HG03135 (cell line): ENCODE data around the gene SEZ6L.

Experiments
- ATAC-seq: cut with Tn5 transposase; IDR thresholded peaks from one replicate; pipeline ENCODE4 v1.9.1; 2021; ENCODE audit warnings: mild to moderate bottlenecking, moderate library complexity; ENCODE audit not compliant: unreplicated experiment

Gene SEZ6L

DNA sequence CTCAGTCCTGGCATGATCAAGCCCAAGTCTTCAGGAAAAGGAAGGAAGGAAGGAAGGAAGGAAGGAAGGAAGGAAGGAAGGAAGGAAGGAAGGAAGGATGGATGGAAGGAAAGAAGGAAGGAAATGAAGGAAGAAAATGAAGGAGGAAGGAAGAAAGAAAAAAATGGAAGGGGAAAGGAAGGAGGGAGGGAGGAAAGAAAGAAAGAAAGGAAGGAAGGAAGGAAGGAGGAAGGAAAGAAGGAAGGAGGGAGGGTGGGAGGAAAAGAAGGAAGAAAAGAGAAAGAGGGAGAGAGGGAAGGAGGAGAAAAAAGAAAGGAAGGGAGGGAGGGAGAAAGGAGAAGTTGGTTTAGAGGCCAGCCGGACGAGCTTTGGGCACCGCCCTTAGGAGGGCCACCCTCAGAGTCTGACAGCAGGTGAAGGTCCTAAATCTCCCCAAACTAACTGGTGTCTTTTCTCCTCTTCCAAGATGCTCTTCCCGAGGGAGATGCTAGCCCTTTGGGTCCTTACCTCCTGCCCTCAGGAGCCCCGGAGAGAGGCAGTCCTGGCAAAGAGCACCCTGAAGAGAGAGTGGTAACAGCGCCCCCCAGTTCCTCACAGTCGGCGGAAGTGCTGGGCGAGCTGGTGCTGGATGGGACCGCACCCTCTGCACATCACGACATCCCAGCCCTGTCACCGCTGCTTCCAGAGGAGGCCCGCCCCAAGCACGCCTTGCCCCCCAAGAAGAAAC lies 122.8 kb downstream of the SEZ6L start:
- ATAC-seq = no peak

GRCh38 chr22:26292667-26292995 lies 123.4 kb downstream of the SEZ6L start:
- no peak for ATAC-seq

DNA sequence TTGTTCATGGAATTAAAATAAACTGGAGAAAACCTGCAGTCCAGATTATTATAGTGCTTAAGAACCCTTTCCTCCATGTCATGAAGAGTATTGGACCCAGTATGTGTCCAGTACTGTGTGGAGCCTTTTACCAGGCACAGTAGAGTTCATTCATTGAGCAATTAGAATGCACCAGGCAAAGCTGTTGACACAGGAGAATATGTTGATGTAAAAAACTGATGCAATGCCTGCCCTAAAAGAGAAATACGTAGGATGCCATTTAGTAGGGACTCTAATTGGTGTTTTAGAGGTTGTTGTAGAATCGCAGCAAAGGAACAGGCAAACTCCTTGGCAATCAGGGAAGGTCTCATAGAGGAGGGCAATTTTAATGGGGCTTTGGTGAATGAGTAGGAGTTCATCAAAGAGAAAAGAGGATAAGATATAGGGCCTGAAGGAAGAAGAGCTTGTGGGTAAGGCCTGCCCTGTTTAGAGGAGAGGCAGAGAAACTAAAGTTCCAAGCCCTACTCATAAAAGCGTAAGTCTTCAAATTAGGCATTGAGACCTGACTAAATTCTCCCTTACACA lies 126.4 kb downstream of the SEZ6L start:
- ATAC-seq = no peak

GRCh38 chr22:26298605-26299310 lies 129.5 kb downstream of the SEZ6L start:
- ATAC-seq = no peak

DNA sequence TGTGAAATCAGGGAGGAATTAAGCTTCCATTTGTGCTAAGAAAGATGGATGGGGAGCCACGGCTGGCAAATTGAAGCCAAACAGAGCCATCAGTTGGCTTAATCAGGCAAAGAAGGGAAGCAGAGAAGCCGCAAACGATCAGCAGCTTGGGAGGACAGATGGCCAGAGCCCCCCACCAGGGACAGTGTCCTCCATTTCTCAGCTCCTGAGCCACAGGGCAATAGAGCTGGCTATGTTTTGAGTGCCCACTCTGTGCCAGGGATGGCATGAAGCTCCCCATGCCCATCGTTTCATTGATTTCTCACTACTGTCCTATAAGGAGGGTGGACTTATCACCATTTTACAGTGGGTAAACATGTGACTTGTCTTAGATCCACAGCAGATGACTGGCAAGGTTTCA lies 133.5 kb downstream of the SEZ6L start:
- no peak for ATAC-seq

DNA sequence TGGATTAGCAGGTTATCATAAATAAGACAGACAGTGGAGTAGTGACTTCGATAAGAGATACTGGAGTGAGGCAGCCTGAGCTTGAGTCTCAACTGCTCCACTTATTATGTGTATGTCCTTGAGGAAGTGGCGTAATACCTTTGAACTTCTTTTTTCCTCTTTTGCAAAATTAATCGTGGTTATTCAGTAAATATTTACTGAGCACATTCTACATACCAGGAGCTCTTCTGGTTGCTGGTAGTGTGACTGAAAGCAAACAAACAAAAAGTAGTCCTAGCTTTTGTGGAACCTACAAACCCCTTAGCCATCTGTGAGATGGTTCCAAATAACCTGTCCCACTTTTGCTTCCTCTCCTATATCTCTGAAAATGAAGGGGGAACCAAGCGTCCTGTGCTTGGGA lies 134.2 kb downstream of the SEZ6L start:
- ATAC-seq = no peak

DNA sequence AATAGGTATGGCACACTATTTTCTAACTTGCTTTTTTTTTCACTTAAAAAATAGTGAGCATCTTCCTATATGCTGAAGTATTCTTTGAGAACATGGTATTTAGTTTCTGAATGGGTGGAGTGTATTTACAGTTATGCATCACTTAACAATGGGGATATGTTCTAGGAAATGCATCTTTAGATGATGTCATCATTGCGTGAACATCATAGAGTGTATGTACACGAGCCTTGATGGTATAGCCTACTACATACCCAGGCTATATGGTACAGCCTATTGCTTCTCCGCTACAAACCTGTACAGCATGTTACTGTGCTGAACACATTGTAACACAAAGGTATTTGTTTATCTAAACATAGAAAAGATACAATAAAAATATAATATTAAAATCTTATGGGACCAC lies 135.5 kb downstream of the SEZ6L start:
- no peak for ATAC-seq

- no peak for ATAC-seq
Measured at GRCh38 chr22:26308467-26308866, 139.2 kb downstream of the SEZ6L start.

DNA sequence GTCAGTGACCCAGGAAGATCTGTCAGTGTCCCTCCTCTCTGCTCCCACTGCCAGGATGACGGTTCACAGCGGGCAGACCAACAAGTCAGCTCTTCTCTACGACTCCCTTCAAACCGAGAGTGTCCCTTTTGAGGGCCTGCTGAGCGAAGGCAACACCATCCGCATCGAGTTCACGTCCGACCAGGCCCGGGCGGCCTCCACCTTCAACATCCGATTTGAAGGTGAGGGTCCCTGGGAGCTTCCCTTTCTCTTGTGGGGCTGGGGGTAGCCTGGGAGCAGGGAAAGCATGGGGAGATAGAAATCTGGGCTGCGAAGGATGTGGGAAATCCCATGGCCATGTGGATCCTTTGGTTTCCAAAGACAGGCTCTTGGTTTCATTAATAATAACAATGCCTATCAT lies 141.4 kb downstream of the SEZ6L start:
- no peak for ATAC-seq

GRCh38 chr22:26313291-26313690 lies 144.0 kb downstream of the SEZ6L start:
- no peak for ATAC-seq

DNA sequence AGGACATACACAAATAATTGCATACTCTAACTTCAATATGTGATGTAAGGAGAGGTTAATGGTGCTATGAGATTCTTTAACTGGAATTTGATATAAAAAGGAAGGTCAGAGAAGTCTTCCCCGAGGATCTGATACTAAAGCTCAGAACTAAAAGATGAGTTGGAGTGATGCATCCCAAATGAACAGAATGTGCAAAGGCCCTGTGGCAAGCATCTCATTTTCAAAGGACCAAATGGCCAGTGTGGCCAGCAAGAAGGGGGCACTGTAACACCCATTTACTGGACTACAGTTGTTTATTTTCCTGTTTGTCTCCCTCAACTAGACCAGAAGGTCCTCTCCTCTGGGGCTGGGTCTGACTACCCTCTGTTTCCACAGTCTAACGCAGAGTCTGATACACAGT lies 144.9 kb downstream of the SEZ6L start:
- ATAC-seq = no peak

DNA sequence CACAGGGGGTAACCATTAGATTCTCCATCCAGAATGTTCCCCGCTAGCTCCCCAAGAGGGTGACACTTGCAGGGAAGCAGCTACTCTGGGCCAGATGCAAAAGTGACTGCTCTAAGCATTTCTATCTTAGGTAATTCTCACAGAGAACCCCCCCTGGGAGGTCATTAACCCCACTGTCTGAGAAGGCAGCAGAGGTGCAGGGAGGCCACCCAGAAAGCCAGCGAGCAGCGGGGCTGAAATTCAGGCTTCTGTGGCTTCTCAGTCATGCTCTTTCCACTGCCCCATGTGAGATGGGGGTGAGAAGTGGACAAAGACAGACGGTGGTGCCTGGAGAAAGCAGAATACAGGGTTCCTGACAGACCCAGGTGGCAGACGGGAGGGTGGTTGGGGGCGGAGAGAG lies 145.4 kb downstream of the SEZ6L start:
- ATAC-seq = no peak

DNA sequence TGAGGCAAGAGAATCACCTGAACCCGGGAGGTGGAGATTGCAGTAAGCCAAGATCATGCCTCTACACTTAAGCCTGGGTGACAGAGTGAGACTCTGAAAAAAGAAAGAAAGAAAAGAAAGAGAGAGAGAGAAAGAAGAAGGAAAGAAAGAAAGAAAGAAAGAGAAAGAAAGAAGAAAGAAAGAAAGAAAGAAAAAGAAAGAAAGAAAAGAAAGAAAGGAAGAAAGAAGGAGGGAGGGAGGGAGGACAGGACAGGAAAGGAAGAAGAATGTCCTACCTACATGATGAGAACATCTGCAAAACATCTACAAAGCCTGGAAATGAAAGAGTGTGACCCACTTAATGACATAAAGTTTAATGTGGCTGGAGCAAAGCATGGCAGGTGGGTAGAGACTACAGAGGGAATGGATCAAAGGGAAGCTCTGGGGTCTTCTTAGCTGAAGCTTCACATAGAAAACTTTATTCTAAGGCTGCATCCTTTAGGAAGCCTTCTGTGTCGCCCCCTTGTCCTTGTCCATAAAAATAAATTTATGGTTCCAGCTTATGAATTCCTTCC lies 147.5 kb downstream of the SEZ6L start:
- no peak for ATAC-seq

DNA sequence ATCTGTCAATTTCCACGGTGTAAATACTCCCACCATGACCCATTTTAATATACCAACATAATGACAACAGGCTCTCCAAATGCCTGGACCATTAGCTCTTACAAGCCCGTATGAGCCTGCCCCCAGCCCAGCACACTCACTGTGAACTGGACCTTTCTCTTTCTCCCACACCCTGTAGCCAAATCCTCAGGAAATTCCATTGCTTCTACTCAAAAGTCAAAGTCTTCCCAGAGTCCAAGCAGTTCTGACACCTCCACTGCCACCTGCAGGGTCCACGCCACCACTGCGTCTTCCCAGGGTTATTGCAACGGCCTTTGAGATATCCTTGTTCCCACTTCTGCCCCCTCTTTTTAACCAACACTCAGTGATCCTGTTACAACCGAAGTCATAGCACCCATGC lies 149.7 kb downstream of the SEZ6L start:
- ATAC-seq = no peak

DNA sequence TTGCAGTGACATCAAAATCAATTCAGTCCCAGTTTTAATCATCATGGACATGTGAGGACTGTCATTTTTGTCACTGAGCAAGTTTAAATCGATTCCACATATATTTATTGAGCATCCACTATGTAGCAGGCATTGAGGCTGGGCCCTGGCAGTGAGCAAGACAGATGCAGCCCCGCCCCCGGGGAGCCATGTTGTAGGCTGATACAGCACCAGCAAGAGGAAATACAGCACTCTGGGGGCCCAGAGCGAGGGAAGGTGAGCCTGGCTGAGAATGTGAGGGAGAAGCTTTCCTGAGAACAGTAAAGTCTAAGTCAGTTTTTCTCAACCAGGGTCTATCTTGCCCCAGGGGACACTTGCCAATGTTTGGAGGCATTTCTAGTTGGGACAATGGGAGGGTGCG lies 151.2 kb downstream of the SEZ6L start:
- no peak for ATAC-seq

GRCh38 chr22:26321469-26321913 lies 152.2 kb downstream of the SEZ6L start:
- ATAC-seq = no peak

DNA sequence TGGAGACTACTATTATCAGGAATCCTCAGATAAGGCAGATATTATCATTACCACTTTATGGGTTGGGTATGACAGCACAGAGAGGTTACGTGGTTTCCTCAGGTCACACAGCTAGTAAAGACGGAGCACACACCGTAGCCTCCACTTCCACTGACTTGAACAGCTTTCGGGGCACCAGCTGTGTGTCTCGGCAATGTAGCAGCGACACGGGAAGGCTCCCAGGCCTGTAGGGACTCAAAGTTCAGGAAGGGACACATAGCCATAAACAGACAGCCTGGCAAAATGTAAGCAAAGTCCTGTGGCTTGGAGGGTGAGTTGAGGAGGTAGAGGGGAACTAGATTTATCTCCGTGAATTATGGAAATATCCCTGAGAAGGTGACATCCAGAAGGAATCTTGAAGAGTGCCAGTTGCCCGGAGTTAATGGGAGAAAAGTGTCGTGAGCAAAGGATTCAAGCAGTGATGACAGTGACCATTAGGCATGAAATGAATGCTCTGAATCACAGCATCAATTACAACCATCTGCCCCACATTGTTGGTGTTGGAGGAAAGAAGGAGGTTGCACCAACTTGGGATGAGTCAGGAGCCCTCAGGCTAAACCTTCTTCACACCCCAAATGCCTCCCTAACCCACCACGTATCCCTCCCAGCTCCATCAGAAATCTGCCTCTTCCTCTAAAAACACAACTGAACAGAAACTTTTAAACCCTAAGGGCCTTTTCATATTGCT lies 153.1 kb downstream of the SEZ6L start:
- no peak for ATAC-seq

GRCh38 chr22:26323013-26323412 lies 153.8 kb downstream of the SEZ6L start:
- no peak for ATAC-seq

GRCh38 chr22:26324150-26324549 lies 154.9 kb downstream of the SEZ6L start:
- no peak for ATAC-seq

- ATAC-seq = no peak
Measured at GRCh38 chr22:26325641-26326040, 156.4 kb downstream of the SEZ6L start.

DNA sequence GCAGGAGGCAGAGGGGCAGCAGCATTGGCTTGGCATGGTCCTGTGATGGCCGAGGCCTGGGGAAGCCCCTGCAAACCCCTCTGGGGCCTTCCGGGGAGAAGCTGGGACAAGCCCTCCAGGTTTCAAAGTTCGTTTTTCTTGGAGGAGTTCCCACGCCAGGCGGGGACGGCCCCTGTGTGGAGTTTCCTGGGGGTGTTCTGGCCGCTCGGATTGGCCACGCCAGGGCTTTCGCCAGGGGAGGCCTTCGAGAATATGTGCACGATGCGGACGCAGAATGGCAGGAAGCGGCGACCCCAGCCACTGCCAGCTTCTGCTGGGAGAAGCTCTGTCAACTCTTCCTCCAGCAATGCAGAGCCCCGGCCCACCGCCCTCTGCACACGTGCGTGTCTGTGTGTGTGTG lies 157.5 kb downstream of the SEZ6L start:
- ATAC-seq = no peak
